ENCODE results near the gene VDR. TPM values are rescaled to one million over a fixed set of nuclear protein-coding genes. Genes with fewer than 3 reads are reported as not detected.

Gene VDR
- total RNA-seq, 1 donor from 2014 or later, result 41.6 TPM

DNA sequence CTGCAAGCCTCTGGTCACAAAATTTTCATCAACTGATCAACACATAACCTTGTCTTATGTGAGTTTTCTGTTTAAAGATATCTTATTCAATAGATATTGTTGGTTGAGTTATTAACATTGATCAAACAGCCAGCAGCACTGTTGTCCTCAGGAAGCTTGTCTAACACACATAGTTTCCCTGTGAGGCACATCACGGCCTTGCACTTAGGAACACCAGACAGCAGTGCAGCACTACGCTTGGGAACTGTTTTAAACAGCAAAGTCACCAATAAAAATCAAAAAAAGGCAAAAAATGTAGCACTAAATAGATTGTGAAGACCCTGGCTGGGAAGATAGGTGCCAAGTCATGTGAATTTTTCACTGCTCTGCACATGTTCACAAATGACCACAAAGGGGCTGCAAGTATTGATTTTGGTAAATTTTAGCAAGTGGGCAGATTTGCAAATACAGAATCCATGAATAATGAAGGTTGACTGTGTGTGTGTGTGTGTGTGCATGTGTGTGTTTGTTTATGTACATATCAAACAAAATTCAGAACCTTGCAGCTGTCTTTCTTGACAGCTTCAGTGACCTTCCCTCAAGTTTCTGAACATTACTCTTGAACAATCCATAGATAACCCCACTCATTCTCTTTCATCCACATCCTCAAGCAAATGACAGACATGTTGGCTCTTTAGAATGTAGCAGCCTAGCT is 28.9 kb downstream of the VDR start:
- intact Hi-C loops (cut with micrococcal nuclease), result no loop called here

DNA sequence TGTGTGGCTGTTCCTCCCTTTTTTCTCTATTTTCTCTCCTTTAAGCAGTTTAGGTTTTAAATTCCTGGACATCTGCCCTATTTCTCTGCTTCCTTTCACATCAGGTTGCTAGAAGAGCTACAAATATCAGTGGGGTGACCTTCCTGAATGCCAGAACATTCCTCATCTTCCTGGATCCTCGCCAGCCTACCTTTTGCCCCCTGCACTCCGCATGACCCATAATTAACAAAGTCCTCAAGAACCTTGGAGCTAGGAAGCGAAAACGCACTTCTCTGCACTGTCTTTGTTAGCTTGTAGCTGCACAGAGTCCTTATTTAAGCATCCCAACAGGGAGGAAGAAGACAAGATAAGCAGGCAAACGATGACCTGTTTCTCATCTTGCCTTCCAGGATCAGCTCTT is 30.5 kb downstream of the VDR start:
- intact Hi-C loops (cut with micrococcal nuclease), result no loop called here

DNA sequence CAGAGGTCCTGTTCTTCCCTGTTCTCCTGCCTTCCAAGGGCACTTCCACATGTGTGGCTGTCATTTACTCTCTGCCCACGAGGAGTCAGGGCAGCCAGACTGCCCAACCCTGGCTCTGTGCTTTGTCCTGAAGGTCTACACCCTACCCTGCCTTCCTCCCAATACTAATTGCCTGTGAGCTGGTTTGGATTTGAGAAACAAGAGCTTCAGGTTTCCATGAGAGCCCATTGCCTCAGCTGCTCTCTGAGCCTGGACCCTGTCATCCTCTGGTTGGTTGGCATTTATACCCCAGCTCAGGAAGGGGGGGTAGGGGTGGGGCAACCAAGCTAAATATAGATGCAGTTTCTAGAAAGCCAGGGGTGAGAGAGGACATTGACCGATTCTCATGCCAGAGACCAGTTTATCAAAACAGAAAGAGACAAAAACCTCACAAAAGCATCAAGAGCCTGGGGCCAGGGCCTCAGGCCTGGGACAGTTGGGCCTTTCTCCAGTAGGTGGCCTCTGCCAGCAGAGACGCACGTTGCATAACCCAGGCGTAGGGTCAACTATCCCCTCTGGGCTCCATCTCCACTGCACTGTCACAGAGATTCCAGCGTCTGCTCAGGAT is 34.5 kb downstream of the VDR start:
- intact Hi-C loops (cut with micrococcal nuclease), result no loop called here

DNA sequence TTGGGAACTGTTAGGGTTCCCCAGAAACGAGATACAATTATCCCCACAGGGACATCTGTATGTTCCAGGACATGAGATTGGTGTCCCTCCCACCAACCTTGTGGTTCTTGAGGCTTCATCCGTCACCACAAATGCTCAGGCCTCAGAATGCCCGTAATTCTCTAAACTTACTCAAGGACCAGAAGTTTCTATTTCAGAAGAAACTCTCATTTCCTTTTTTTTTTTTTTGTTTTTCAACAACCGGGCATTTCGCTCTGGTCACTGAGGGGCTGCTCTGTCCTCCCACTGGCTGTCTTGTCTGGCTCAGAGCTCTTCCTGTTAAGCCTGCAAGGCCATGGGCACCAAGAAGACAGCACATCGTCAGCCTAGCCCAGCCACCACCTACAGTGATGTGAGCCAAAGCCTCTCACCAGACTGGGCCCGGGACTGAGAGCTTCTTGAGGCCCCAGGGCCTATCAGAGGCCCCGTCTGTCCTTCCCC is 36.2 kb downstream of the VDR start:
- intact Hi-C loops (cut with micrococcal nuclease), result loop anchor here (2.0 to 5.0 kb wide), 2 partner anchors 16 to 34 kb away; partner anchors contain the start of gene VDR

DNA sequence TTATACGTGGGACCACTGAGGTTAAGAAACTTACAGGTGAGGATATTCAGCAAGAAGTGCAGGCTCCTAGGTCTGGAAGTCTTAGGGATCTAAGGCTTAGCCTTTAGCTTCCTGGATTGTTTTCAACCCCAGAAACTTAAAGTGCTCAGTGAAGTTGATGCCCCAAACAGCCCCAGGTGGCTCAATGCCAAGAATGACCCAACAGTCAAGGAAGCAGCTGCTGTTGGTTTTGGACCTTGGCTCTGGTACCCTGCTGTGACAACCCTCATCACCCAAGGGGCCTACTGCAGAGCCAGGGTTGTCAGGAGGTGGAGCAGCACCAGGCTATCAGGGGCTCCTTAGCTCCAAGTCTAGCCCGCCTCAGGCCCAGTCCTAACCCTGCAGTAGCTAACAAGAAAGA is 36.8 kb downstream of the VDR start:
- intact Hi-C loops (cut with micrococcal nuclease), result loop anchor here (2.0 to 5.0 kb wide), 2 partner anchors 17 to 34 kb away; partner anchors contain the start of gene VDR

DNA sequence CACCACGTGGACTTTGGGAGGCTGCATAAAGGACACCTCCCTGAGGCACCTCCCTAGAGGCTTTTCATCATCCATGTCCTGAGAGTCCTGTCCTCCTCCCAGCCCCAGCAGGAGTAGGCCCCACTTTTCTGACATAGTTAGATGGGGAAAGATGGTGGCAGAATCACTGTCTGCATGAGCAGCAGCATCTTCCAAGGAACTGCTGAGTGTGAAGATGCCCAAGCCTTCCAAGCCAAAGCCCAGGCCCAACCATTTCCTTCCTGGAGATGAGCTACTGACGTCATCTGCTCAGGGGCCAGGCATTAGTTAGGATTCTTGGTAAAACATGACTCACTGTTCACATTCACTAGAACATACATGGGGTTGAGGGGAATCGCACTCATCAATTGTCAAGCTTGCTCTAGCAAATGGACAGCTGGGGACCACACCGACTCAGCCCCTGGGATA is 37.3 kb downstream of the VDR start:
- intact Hi-C loops (cut with micrococcal nuclease), result loop anchor here (5.0 kb wide), 1 partner anchor 35 kb away; the partner anchor contains the start of gene VDR

DNA sequence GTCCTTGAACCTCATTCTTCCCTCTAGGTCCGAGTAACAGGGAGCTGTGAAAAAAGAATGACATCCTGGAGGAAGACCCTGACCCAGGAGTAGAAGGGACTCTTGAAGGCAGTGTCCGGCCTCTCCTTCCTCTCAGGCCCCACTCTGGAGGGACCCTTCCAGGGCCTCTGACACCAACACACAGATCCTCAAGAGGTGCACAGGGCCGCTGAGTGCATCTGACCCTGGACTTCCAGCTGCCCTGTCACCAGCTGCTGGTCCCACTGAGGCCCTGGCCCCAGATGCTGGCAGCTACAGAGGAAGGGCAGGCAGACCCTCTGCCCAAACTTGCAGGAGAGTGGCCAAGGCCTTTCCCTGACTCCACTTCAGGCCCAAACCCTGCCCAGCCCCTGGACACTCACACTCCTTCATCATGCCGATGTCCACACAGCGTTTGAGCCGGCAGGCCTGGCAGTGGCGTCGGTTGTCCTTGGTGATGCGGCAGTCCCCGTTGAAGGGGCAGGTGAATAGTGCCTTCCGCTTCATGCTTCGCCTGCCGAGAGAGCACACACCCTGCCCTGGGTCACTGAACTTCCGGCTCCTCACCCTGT is 40.1 kb downstream of the VDR start:
- intact Hi-C loops (cut with micrococcal nuclease), result loop anchor here (5.0 kb wide), 1 partner anchor 38 kb away; the partner anchor contains the start of gene VDR

DNA sequence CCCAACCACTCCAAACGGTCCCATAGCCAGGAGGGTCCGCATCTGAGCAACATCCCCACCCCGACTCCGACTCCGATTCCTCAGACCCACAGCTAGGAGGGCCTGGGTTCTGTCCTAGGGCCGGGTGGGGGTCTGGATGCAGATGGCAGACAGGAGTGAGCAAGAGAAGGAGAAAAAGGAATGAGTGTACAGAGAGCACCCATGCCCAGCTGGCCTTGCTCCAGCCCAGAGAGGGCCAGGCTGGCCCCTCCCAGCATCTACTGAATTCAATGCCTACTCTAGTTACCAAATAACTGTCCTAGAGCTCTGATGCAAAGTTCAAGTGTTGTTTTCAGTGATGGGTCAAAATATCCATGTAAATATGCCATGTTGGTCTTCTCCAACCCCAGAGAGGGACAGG is 40.8 kb downstream of the VDR start:
- intact Hi-C loops (cut with micrococcal nuclease), result no loop called here

DNA sequence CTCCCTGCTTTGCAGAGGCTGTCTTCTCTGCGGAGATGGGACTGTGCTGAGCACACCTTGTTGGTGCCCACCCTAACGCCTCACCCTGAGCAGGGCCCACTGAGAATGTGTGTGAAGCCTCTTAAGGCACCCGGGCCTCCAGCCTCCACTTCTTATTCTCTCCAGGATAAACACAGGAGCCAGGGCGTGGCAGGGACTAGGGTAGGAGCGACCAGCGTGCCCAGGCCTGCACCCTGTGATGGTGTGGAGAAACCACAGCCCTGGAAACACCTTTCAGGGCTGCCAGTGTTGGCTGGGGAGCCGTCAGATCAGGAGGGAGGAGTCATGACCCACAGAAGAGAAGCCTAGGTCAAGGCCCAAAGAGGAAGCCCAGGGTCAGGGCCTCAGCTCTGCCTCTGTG is 41.3 kb downstream of the VDR start:
- intact Hi-C loops (cut with micrococcal nuclease), result no loop called here

DNA sequence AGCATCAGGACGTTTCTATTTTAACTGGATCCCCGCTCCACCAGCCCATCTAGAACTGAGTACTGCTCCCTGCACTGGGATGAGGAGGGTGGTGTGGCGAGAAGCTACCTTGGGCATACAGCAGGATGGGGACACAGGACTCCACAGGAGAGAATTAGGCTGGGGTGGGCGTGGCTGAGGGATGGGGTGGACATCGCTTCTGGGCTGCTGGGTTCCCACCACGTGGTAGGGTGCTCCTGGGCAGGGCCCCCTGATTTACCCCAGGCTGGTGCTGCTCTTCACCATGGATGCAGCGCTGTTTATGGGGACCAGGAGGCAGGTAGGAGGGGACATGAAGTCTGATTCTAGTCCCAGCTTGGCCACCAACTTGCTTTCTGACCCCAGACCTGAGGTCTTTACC is 41.9 kb downstream of the VDR start:
- intact Hi-C loops (cut with micrococcal nuclease), result no loop called here

DNA sequence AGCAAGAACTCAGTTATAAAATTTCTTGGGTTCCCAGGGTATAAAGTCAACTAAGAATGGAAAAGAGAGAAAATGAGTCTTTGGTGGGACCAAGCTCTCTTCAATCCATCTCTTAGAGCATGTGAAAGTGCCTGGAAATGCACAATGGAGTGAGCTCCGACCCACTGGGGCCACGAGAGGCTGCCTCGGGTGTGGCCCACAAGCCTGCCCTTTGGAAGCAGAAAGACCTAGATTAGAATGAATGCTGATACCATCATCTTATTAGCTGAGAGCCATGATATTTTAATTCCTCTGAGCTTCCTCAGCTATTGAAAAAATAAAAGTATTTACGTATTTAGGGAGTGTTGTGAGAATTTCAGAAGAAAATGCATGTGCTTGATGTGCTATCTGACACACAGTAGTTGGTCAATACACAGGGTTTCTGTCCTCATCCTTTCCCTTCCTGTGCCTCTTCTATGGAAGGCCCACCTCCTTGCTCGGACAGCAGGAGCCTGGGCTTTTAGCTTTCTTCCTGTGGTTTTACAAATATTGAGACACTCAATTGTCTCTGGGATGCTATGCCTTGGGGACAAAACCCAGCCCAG is 42.5 kb downstream of the VDR start:
- intact Hi-C loops (cut with micrococcal nuclease), result no loop called here

DNA sequence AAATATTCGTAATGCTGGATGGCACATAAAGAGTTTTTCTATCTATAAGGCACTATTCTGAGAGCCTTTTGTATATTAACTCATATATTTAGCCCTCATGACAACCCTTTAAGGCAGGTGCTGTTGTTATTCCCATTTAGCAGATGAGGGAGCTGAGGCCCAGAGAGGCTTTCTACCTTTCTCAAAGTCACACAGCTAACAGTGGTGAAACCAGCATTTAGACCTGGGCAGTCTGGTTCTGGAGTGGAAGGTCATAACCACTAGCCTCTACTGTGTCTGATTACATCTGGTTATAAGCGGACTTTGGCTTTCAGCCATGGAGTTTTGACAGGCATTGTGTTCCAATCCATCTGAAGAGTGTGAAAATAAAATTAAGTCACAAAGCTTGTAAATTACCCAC is 43.9 kb downstream of the VDR start:
- intact Hi-C loops (cut with micrococcal nuclease), result no loop called here

DNA sequence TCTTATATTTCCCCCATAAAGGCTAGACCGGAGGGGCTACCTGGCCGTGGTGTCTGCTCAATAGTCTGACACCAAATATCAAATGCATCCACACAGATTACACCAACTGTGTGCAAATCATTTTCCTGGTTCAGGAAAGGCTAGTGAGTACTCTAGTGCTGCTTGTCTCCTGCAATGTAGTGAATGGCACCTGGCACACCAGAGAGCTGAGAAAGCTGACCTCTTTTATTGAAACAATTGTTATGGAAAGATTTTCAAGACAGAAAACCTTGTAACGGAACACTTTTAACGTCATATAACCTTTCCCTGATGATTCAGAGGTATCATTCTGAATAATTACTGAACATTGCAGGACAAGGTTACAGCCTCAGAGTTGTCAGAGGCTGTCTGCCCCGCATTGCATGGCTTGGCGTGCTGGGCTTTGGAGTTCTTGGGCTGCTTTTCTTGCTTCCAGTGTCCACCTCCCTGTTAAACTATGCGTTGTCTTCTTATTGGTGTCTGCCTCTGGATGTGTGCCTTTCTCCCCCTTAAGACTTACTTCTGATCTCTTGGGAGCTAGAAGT is 44.4 kb downstream of the VDR start:
- intact Hi-C loops (cut with micrococcal nuclease), result no loop called here

DNA sequence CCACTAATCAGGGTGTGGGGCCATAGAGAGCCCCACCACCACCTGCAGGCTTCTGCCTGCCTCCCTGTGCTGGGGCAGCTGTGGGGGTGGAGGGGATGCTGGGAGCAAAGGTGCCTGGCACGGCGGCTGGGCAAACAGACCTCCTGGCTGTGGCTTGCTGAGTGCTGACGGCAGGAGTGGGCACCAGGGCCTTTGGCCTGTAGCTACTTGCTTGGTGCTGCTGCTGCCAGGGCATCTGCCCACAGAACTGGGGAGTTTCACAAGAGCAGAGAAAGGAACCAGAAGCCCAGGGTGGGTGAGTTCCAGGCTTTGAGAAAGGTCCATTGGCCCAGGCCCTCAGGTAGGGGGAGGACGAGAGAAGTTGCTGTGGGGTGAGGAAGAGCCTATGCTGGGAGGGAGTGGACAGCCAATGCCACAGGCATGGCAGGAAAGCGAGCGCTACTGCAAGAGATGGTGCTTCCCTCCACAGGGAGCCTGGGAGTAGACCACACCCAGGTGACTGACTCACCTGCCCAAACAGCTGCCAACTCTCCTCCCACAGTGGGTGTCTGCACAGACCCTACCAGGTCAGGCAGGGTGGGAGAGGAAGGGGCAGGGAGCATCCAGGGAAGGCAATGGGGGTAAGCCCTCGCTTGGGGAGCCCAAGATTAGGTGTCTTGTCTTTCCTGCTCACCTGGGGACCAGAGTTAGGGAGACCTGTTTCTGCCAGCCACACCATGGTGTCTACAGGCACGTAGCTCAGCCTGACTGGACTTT is 46.1 kb downstream of the VDR start:
- intact Hi-C loops (cut with micrococcal nuclease), result no loop called here

DNA sequence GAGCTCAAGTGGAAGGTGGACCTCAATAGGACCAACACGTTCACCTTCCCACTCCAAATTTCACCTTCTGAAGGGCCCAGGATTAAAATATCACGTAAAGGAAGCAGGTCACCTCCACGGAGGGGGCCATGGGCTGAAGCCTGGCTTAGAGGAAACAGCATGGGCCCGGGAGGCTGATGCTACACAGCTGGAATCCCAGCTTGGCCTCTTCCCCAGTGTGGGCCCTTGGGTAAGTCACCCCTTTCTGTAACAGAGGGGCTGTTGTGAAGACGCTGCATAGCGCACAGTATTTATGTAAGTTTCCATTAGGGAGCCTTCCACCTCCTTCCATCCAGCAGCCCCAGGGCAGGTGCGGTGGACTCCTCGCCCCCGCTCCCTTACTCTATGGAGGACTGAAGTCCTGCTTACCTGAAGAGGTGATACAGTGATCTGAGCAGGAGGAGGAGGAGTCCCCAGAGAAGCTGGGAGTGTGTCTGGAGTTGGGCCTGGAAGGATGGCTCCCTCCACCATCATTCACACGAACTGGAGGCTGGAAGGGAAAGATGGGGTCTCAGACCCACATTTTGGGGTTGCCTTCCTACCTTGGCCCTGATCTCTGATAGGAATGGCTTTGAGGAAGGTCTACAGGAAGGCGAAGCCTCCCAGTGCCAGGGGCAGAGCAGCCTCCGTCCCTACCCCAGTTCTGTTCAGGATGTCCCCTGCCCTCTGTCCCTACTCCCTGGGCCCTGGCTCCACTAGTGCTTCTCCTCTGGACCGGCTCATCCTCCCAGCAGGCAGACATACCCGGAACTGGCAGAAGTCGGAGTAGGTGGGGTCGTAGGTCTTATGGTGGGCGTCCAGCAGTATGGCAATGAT is 47.8 kb downstream of the VDR start:
- intact Hi-C loops (cut with micrococcal nuclease), result no loop called here

DNA sequence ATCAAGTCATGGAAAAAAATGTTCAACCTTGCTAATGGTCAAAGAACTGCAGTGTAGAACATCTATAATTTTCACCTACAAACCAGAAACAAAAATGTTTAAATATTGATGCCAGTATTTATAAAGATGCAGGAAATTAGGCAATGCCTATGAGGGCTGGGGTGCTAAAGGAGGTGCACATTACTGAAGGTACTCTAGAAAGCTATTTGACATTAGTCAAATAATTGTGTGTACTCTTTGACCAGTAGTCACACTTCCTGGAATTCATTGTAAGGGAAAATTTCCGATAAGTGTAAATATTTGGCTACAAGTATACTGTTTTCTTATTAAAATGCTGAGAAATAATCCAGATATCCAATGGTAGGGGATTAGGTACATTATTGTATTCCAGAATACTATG is 48.7 kb downstream of the VDR start:
- intact Hi-C loops (cut with micrococcal nuclease), result no loop called here

DNA sequence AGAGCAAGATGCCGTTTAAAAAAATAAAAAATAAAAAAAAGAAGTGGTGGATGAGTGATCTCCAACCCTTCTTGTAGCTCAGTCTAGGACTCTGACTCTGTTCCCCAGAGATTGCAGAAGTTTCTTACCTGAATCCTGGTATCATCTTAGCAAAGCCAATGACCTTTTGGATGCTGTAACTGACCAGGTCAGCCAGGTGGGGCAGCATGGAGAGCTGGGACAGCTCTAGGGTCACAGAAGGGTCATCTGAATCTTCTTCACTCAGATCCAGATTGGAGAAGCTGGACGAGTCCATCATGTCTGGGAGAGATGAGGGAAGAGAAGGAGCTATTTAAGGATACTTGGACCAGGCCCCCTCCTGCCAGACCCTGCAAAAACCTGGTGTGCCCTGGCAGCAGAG is 49.3 kb downstream of the VDR start:
- intact Hi-C loops (cut with micrococcal nuclease), result no loop called here

DNA sequence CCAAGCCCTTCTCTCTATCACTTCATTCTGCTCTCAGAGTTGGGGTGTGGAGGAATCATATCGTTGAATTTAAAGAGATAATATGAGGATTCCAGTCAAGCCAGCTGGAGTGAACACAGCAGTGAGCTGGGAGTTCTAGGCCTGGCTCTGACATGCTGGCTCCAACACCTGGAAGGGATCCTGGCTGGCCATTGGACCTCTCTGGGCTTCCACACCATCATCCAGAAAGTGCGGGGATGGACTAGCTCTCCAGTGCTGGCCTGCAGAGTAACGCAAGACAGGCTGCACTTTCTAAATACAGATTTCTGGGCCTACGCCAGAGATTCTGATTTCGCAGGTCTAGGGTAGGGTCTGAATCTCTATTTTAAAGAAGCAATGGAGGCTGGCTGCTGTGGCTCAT is 50.3 kb downstream of the VDR start:
- intact Hi-C loops (cut with micrococcal nuclease), result no loop called here

DNA sequence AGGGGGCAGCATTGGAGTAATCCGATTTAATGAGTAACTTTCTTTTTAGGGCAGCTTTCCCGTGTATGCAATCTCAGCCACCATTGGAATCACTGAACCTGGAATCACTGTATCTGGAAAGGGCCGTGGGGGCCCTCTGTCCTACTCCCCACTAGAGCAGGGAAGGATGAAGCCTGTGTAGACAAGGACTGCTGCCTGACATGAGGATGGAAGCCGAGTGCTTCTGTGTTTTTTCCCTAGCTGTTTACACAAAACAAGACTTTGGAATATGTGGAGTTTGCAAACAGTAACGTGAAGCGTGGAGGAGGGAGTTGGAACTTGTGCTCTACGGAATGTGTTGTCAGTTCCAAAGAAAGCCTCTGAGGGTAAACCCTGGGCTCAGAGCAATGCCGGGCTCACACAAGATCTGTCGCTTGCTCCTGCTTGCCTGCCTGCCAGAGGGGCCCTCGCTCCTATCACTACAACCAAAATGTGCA is 52.7 kb downstream of the VDR start:
- intact Hi-C loops (cut with micrococcal nuclease), result no loop called here
